GM19238 (cell line): ENCODE measurements around the gene EML5.
A peak's percentile ranks its signal among the peaks of the same experiment; 100 is the strongest.

ENCODE experiments used
- DNase-seq: peaks from one replicate; pipeline ENCODE4 v3.0.0; 2011; ENCODE audit warnings: low spot score; ENCODE audit not compliant: insufficient read length

EML5 gene

GRCh38 chr14:88618476-88618875 is 174.3 kb downstream of the EML5 start:
- DNase-seq: no peak

- DNase-seq: no peak
Observed at GRCh38 chr14:88617479-88617878, 175.3 kb downstream of the EML5 start.

- no peak for DNase-seq
Observed at GRCh38 chr14:88616697-88617096, 176.1 kb downstream of the EML5 start.

GRCh38 chr14:88614218-88614907 is 178.4 kb downstream of the EML5 start:
- DNase-seq: no peak

- DNase-seq: no peak
Observed at GRCh38 chr14:88613552-88614010, 179.2 kb downstream of the EML5 start.

GRCh38 chr14:88612981-88613380 is 179.8 kb downstream of the EML5 start:
- no peak for DNase-seq

GRCh38 chr14:88611878-88612277 is 180.9 kb downstream of the EML5 start:
- DNase-seq: no peak

GRCh38 chr14:88607829-88608228 is 184.9 kb downstream of the EML5 start:
- no peak for DNase-seq

GRCh38 chr14:88605594-88605993 is 187.2 kb downstream of the EML5 start:
- DNase-seq: no peak

- no peak for DNase-seq
Observed at GRCh38 chr14:88604212-88604611, 188.5 kb downstream of the EML5 start.

GRCh38 chr14:88599761-88600439 is 192.9 kb downstream of the EML5 start:
- peak; percentile 28 for DNase-seq

GRCh38 chr14:88599326-88599725 is 193.4 kb downstream of the EML5 start:
- DNase-seq: no peak

- DNase-seq: no peak
Observed at GRCh38 chr14:88598097-88598675, 194.6 kb downstream of the EML5 start.

- DNase-seq: no peak
Observed at GRCh38 chr14:88597601-88598000, 195.2 kb downstream of the EML5 start.

- DNase-seq: no peak
Observed at GRCh38 chr14:88597038-88597437, 195.7 kb downstream of the EML5 start.

GRCh38 chr14:88592031-88592430 is 200.7 kb downstream of the EML5 start:
- no peak for DNase-seq

GRCh38 chr14:88590173-88590572 is 202.6 kb downstream of the EML5 start:
- DNase-seq: no peak

- DNase-seq: no peak
Observed at GRCh38 chr14:88588081-88588480, 204.7 kb downstream of the EML5 start.

GRCh38 chr14:88584451-88584850 is 208.3 kb downstream of the EML5 start:
- no peak for DNase-seq

- DNase-seq: no peak
Observed at GRCh38 chr14:88576222-88576621, 216.5 kb downstream of the EML5 start.

- no peak for DNase-seq
Observed at GRCh38 chr14:88572117-88572516, 220.6 kb downstream of the EML5 start.

GRCh38 chr14:88568196-88568595 is 224.6 kb downstream of the EML5 start:
- DNase-seq: no peak

- no peak for DNase-seq
Observed at GRCh38 chr14:88565427-88565826, 227.3 kb downstream of the EML5 start.
